ENCODE measurements around the gene OR10H1.
"Not testable (repeated sequence)": the region's sequence is repeated elsewhere in the genome, so short reads cannot be mapped to it uniquely, and the experiment has no call there.

OR10H1 gene

GRCh38 chr19:15779756-15780476, 35.5 kb downstream of the OR10H1 start:
- DNase-seq (ENCODE audit: low read depth), result no peak
- no peak overlapping the region for H3K4me3 ChIP-seq (ENCODE audit: low read depth, low read length)

DNA sequence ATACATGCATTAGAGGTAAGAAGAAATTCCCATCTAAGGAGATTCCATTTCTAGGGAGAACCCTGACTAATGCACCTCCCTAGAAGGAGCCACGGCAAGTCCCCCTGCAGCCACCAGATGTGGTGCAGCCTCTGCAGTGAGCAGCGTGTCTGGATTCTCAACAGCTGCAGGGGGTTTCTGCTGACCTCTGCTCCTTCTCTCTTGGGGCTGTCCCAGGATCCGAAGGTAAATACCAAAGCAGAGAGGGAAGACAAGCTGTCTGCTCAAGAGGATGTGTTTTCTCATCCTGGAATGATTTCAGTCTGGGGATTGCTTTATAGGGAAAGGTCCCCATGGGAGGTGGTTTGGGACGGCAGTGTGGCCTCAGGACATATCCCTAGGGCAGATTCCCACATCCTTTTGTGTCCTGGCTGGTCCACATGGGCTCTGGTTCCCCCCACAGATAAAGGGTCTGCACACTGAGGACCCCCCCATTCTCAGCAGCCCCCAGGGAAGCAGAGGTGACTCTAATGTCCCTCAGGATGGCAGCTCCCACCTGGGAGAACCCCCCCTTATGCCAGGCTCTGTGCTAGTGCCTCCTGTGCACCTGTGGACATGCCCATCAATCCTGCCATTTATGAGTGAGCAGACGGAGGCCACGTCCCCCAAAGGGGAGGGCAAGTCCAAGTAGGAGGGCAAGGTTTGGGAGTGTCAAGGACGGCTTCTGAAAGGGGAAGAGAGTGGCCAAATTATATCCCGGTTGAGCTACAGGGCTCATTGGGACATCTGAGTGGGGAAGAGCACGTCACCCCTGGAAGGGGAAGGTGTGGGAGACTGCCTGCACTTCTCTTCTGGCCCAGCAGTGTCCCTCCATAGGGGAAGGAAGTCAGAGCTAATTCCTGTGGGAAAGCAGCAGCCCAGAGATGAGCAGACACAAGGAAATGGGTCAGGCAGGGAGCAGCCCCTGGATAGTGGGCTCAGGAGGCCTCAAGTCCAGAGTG, 38.2 kb downstream of the OR10H1 start:
- DNase-seq (ENCODE audit: low read depth), result no peak
- no peak overlapping the region for H3K4me3 ChIP-seq (ENCODE audit: low read depth, low read length)

- H3K4me3 ChIP-seq (ENCODE audit: low read depth, low read length), result no peak overlapping the region
- no peak for DNase-seq (ENCODE audit: low read depth)
Observed at GRCh38 chr19:15776264-15776663, 39.2 kb downstream of the OR10H1 start.

DNA sequence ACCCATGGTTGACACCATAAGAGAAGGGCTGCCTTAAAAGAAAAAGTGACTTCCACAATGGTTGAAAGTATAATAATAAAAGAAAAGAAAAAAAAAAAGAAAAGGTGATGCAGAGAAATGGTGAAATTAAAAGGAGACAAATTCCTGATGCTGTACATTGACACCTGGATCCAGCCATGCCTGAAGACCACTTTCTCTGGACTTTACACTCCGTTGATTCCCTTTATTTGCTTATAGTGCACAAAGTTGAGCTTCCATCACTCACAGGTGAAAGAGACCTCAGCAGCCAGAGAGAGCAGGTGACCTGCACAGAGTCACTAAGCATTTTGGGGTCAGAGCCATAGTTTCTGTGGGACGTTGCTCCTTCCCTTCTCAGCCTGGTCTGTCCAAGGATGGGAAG, 40.2 kb downstream of the OR10H1 start:
- DNase-seq (ENCODE audit: low read depth), result no peak

GRCh38 chr19:15774159-15774558, 41.3 kb downstream of the OR10H1 start:
- not testable (repeated sequence) for H3K4me3 ChIP-seq (ENCODE audit: low read depth, low read length); DNase-seq (ENCODE audit: low read depth)

More for the DNA sequence above, 40.2 kb downstream of the OR10H1 start:
- no peak overlapping the region for H3K4me3 ChIP-seq (ENCODE audit: low read depth, low read length)

DNA sequence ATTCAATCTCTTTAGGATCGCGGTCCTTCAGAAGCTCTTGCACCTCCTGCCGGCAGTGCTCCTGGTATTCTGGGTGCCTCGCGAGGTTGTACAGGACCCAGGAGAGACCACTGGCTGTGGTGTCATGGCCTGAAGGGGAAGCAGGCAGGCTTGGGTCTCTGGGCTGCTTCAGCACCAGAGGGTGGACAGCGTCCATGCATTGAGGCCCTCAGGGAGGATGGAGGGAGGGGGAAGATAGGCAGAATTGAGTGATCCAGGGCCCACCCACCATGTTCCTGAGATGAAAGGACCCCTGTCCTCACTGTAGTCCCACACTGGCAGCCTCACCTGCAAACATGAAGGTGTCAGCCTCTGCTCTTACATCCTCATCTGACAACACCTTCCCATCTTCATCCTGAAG, 45.9 kb downstream of the OR10H1 start:
- no peak for DNase-seq (ENCODE audit: low read depth)
- H3K4me3 ChIP-seq (ENCODE audit: low read depth, low read length), result no peak overlapping the region

DNA sequence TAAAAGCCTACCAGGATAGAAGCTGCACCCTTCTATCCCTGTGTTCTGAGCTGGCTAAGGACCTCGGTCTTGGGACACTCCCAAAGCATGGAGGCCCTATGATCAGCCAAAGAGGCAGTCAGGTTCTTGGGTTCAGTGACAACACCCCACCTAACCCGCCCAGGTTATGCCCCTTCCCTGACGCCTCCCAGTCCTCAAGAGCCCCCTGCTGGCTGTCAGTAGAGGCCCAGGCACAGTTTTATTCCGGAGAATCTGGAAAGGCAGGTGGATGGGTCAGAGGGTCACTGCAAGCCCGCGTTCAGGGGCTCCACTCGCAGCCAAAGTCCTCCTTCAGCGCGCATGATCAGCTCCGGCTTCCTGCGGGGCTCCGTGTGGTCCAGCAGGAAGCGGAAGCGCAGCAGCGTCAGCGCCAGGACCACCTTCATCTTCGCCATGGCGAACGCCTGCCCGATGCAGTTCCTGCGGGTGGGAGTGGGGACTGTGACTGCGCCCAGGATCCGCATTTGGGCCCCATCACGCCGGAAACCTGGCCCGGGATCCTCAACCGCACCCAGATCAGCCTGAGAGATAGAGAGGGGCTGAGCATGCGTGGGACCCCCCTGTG, 55.4 kb downstream of the OR10H1 start:
- DNase-seq (ENCODE audit: low read depth), result no peak
- no peak overlapping the region for H3K4me3 ChIP-seq (ENCODE audit: low read depth, low read length)

GRCh38 chr19:15758379-15758778, 57.1 kb downstream of the OR10H1 start:
- DNase-seq (ENCODE audit: low read depth), result no peak
- no peak overlapping the region for H3K4me3 ChIP-seq (ENCODE audit: low read depth, low read length)
